CD4-positive, alpha-beta T cell treated with Interferon gamma for 1 hour (primary cell): ENCODE results near the gene ARVCF.

Source experiments
- DNase-seq: peaks from one replicate; pipeline ENCODE4 v3.0.0-alpha.2; 2020

The ARVCF gene

GRCh38 chr22:20028855-20029549 lies 12.4 kb upstream of the ARVCF start:
- no peak for DNase-seq

- DNase-seq, result no peak
Observed at GRCh38 chr22:20027966-20028854, 11.6 kb upstream of the ARVCF start.

GRCh38 chr22:20026996-20027601 lies 10.5 kb upstream of the ARVCF start:
- DNase-seq, result no peak

- no peak for DNase-seq
Observed at GRCh38 chr22:20026204-20026908, 9.7 kb upstream of the ARVCF start.

GRCh38 chr22:20025401-20026203 lies 9.0 kb upstream of the ARVCF start:
- no peak for DNase-seq

GRCh38 chr22:20024650-20025397 lies 8.2 kb upstream of the ARVCF start:
- DNase-seq, result no peak

GRCh38 chr22:20024225-20024624 lies 7.6 kb upstream of the ARVCF start:
- DNase-seq, result no peak

- DNase-seq, result no peak
Observed at GRCh38 chr22:20022978-20023613, 6.5 kb upstream of the ARVCF start.

GRCh38 chr22:20022231-20022977 lies 5.8 kb upstream of the ARVCF start:
- DNase-seq, result no peak

- no peak for DNase-seq
Observed at GRCh38 chr22:20021196-20022181, 4.9 kb upstream of the ARVCF start.

GRCh38 chr22:20020533-20021195 lies 4.0 kb upstream of the ARVCF start, which contains the start of gene TANGO2:
TSS of gene TANGO2 (plus strand) at chr22:20021110. CDS start at chr22:20036799, 15,689 bp downstream.
- DNase-seq, result peak; percentile 92

- no peak for DNase-seq
Observed at GRCh38 chr22:20019661-20020532, 3.3 kb upstream of the ARVCF start.

- DNase-seq, result no peak
Observed at GRCh38 chr22:20018001-20018400, 1.4 kb upstream of the ARVCF start.

GRCh38 chr22:20017622-20017958 lies 967 bp upstream of the ARVCF start:
- no peak for DNase-seq

- DNase-seq, result no peak
Observed at GRCh38 chr22:20015971-20016733, 471 bp downstream of the ARVCF start.

GRCh38 chr22:20015187-20015625 lies 1.4 kb downstream of the ARVCF start:
- DNase-seq, result no peak
